Neural progenitor cell (in vitro differentiated cells): ENCODE results near the gene SDHA. TPM values are rescaled to one million over a fixed set of nuclear protein-coding genes. Genes with fewer than 3 reads are reported as not detected.
"Not testable (repeated sequence)": the region's sequence is repeated elsewhere in the genome, so short reads cannot be mapped to it uniquely, and the experiment has no call there.

Experiments used
- DNase-seq: peaks from one replicate; pipeline ENCODE4 v3.0.0-alpha.2; 2016; ENCODE audit warnings: low spot score
- H2AFZ ChIP-seq: fragments of 200-600 bp; sonication (generic); replicated peaks from 2 replicates; pipeline ENCODE4 v1.6.1; 2016; ENCODE audit warnings: antibody characterized with exemption
- H3F3A ChIP-seq: fragments of 200-600 bp; sonication (generic); 2 replicates; pipeline ENCODE4 v1.6.1; 2016; ENCODE audit warnings: antibody characterized with exemption, low read depth
- H3K27ac ChIP-seq: fragments of 200-600 bp; sonication (generic); 2 replicates; pipeline ENCODE4 v1.5.1; 2016; ENCODE audit warnings: mild to moderate bottlenecking
- H3K27me3 ChIP-seq: fragments of 200-600 bp; sonication (generic); 2 replicates; pipeline ENCODE4 v1.6.1; 2016; ENCODE audit warnings: mild to moderate bottlenecking, moderate library complexity
- H3K36me3 ChIP-seq: fragments of 200-600 bp; sonication (generic); 2 replicates; pipeline ENCODE4 v1.5.1; 2016
- H3K4me1 ChIP-seq: fragments of 200-600 bp; sonication (generic); 2 replicates; pipeline ENCODE4 v1.6.1; 2016; ENCODE audit warnings: mixed run types
- H3K4me2 ChIP-seq: fragments of 200-600 bp; sonication (generic); 2 replicates; pipeline ENCODE4 v1.6.1; 2016
- H3K4me3 ChIP-seq: fragments of 200-600 bp; sonication (generic); 2 replicates; pipeline ENCODE4 v1.5.1; 2016
- H3K79me2 ChIP-seq: fragments of 200-600 bp; sonication (generic); 2 replicates; pipeline ENCODE4 v1.6.1; 2016; ENCODE audit warnings: low read depth
- H3K9ac ChIP-seq: fragments of 200-600 bp; sonication (generic); 2 replicates; pipeline ENCODE4 v1.6.1; 2016
- H3K9me3 ChIP-seq: fragments of 200-600 bp; sonication (generic); 2 replicates; pipeline ENCODE4 v1.5.1; 2016; ENCODE audit warnings: low read depth
- H4K20me1 ChIP-seq: fragments of 200-600 bp; sonication (generic); 2 replicates; pipeline ENCODE4 v1.6.1; 2016; ENCODE audit warnings: low read depth
- H3K27ac Mint-ChIP-seq: 3 replicates; pipeline ENCODE4 v1.8.0; 2021; ENCODE audit warnings: mixed read lengths
- H3K27me3 Mint-ChIP-seq: 2 replicates; pipeline ENCODE4 v1.8.0; 2022; ENCODE audit warnings: low read depth, mild to moderate bottlenecking, inconsistent platforms, moderate library complexity, mixed read lengths; ENCODE audit not compliant: insufficient read depth
- H3K36me3 Mint-ChIP-seq: 3 replicates; pipeline ENCODE4 v1.8.0; 2021; ENCODE audit warnings: mixed read lengths
- H3K4me1 Mint-ChIP-seq: 3 replicates; pipeline ENCODE4 v1.8.0; 2021; ENCODE audit warnings: mixed read lengths
- H3K4me3 Mint-ChIP-seq: 3 replicates; pipeline ENCODE4 v1.8.0; 2021; ENCODE audit warnings: mild to moderate bottlenecking, moderate library complexity, mixed read lengths
- H3K9me3 Mint-ChIP-seq: 3 replicates; pipeline ENCODE4 v1.8.0; 2020; ENCODE audit warnings: mixed read lengths
- EZH2 ChIP-seq: fragments of 200-600 bp; sonication (generic); IDR thresholded peaks from 2 replicates; pipeline ENCODE4 v1.6.1; 2017; ENCODE audit warnings: antibody characterized with exemption, mild to moderate bottlenecking, moderate library complexity
- EZH2phosphoT487 ChIP-seq: fragments of 200-600 bp; sonication (generic); IDR thresholded peaks from 2 replicates; pipeline ENCODE4 v1.6.1; 2017; ENCODE audit warnings: antibody characterized with exemption
- total RNA-seq: library from RNA; depleted of rRNA; stranded (reverse); fragments of >200 nt; gene quantifications from 2 replicates; pipeline ENCODE4 v1.2.3, GENCODE V29; 2015; ENCODE audit warnings: low replicate concordance
- TF ChIP-seq, protein P1 (sequence below): fragments of 200-600 bp; sonication (generic); IDR thresholded peaks from 2 replicates; pipeline ENCODE4 v1.5.1; 2017; ENCODE audit warnings: antibody characterized with exemption, mild to moderate bottlenecking

Gene SDHA
- total RNA-seq, 1 donor from 2014 or later = 47.1 TPM

DNA sequence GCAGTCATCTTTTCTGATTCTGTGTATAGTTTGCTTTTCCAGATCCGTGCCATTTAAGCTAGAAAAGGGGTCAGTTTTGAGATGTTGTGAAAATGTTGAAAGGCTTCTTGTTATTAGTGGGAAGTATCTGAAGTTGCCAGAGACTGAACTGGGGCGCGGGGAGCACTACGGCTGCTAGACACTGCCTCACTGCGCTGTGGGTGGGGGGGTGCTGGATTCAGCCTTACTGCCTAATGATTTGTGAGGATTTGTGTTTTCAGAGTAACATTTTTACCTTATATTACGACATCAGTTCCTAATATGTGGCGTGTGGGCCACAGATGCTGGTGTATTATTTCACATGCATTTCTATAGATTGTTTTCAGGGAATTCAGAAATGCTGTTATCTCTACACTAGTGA, 55.4 kb downstream of the SDHA start:
- Mint-ChIP-seq H3K4me3 (peak overlapping the region; percentile 88), H3K4me1 (peaks cover 22% of the 10 kb centered on the region)
- not testable (repeated sequence) for H3K9me3 Mint-ChIP-seq, H3K9ac ChIP-seq, H3K27ac Mint-ChIP-seq, H3K36me3 Mint-ChIP-seq, H3K27ac ChIP-seq, H3K4me1 ChIP-seq, H3K9me3 ChIP-seq, H2AFZ ChIP-seq, H3K4me2 ChIP-seq, DNase-seq, H3K4me3 ChIP-seq, H3K27me3 Mint-ChIP-seq, H3K27me3 ChIP-seq, H3K36me3 ChIP-seq
- peaks cover 17% of the 10 kb centered on the region for H4K20me1 ChIP-seq
- H3K79me2 ChIP-seq = peaks cover 53% of the 10 kb centered on the region
- peaks cover 17% of the 10 kb centered on the region for H3F3A ChIP-seq

DNA sequence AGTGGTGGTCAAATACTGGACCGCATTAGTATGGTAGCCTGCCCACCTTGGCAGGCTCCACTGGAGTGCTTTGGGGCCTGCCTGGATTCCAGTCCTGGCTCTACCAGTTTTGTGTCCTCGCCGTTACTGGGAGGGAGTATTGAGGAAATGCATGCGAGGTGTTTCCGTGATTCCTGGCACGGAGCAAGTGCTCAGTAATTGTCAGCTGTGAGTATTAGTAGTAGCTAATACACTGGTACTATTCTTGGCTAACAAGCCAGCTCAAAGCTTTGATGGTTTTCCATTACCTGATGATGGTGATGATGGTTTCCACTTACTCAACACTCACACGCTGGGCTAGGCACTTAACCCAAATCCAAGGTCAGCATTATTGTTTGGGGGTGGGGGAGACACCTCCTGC, 56.2 kb downstream of the SDHA start:
- not testable (repeated sequence) for H3K4me3 ChIP-seq, H3K4me1 ChIP-seq, H3K9ac ChIP-seq, H3K27ac ChIP-seq, H3K9me3 Mint-ChIP-seq, H3K9me3 ChIP-seq, H3K4me2 ChIP-seq, H2AFZ ChIP-seq, DNase-seq, H3K27me3 Mint-ChIP-seq, H3K36me3 Mint-ChIP-seq, H3K4me3 Mint-ChIP-seq, H3K36me3 ChIP-seq, H3K27ac Mint-ChIP-seq, H3K27me3 ChIP-seq
- H3K4me1 Mint-ChIP-seq = peaks cover 22% of the 10 kb centered on the region
- peaks cover 17% of the 10 kb centered on the region for H4K20me1 ChIP-seq
- peaks cover 17% of the 10 kb centered on the region for H3F3A ChIP-seq
- H3K79me2 ChIP-seq = peaks cover 53% of the 10 kb centered on the region

DNA sequence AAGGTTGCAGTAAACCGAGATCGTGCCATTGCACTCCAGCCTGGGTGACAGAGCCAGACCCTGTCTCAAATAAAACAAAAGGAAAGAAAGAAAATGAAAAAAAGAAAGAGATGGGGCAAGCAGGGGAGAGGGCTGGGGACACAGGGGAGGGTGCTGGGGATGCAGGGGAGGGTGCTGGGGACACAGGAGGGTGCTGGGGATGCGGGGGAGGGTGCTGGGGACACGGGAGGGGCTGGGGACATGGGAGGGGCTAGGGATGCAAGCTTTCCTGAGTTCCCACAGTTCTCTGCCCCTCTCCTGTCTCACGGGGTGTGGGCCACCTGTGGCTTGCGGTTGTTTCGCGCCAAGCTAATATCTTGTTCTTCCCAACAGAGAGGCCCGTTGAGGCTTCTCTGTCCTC, 60.5 kb downstream of the SDHA start:
- Mint-ChIP-seq H3K9me3 (peaks cover 27% of the 10 kb centered on the region), H3K27ac (no peak overlapping the region), H3K27me3 (peaks cover 4% of the 10 kb centered on the region), H3K4me1 (no peaks in the 10 kb centered on the region), H3K4me3 (no peak overlapping the region), H3K36me3 (peaks cover 36% of the 10 kb centered on the region)
- H3K9me3 ChIP-seq = no peaks in the 10 kb centered on the region
- TF ChIP-seq, protein P1, sequence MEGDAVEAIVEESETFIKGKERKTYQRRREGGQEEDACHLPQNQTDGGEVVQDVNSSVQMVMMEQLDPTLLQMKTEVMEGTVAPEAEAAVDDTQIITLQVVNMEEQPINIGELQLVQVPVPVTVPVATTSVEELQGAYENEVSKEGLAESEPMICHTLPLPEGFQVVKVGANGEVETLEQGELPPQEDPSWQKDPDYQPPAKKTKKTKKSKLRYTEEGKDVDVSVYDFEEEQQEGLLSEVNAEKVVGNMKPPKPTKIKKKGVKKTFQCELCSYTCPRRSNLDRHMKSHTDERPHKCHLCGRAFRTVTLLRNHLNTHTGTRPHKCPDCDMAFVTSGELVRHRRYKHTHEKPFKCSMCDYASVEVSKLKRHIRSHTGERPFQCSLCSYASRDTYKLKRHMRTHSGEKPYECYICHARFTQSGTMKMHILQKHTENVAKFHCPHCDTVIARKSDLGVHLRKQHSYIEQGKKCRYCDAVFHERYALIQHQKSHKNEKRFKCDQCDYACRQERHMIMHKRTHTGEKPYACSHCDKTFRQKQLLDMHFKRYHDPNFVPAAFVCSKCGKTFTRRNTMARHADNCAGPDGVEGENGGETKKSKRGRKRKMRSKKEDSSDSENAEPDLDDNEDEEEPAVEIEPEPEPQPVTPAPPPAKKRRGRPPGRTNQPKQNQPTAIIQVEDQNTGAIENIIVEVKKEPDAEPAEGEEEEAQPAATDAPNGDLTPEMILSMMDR = no peak
- TF ChIP-seq EZH2 = no peak
- TF ChIP-seq EZH2phosphoT487 = no peak
- no peak overlapping the region for H3K4me2 ChIP-seq
- no peak overlapping the region for H2AFZ ChIP-seq
- no peaks in the 10 kb centered on the region for H3K27me3 ChIP-seq
- no peak overlapping the region for H3K27ac ChIP-seq
- H3K4me3 ChIP-seq = no peak overlapping the region
- H3K36me3 ChIP-seq = no peaks in the 10 kb centered on the region
- no peak for DNase-seq
- no peak overlapping the region for H3K9ac ChIP-seq
- H3K4me1 ChIP-seq = no peaks in the 10 kb centered on the region
- H3K79me2 ChIP-seq = peaks cover 60% of the 10 kb centered on the region
- H4K20me1 ChIP-seq = peaks cover 8% of the 10 kb centered on the region
- peaks cover 9% of the 10 kb centered on the region for H3F3A ChIP-seq

DNA sequence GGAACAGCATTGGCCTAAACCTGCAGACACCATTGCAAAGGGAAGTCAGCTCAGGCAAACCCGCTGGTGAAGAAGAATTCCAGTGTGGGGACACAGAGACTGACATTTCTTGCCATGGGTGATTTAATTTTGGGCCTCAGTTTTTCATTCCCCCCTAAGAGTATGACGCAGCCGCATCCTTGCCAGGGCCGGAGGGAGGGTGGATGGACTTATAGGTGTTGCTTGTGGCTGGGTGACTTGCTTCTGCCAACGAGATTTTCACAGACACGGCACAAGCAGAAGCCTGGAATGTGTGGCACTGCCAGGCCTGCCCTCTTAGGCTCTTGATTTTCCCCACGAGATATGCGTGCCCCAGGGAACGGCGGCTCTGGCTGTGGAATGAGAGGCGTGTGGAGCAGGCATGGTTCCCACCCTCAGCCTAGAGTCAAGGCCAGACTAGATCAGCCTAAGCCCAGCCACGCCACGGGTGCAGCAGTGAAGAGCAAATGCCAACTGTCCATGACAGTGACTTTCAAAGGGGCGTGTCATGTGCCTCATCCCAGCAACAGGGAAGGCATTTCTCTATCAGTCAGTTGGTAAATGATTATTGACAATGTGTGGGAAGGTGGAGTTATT, 61.0 kb downstream of the SDHA start:
- H2AFZ ChIP-seq, H3K9ac ChIP-seq, H3K4me1 Mint-ChIP-seq, H3K36me3 ChIP-seq, H4K20me1 ChIP-seq, H3K27me3 Mint-ChIP-seq, H3K27me3 ChIP-seq, H3K27ac Mint-ChIP-seq, H3K9me3 ChIP-seq, DNase-seq, H3K4me3 Mint-ChIP-seq, H3K27ac ChIP-seq, H3K4me3 ChIP-seq, H3K4me1 ChIP-seq, H3K4me2 ChIP-seq, H3F3A ChIP-seq: not testable (repeated sequence)
- H3K79me2 ChIP-seq = peaks cover 60% of the 10 kb centered on the region
- Mint-ChIP-seq H3K36me3 (peaks cover 41% of the 10 kb centered on the region), H3K9me3 (peaks cover 31% of the 10 kb centered on the region)

DNA sequence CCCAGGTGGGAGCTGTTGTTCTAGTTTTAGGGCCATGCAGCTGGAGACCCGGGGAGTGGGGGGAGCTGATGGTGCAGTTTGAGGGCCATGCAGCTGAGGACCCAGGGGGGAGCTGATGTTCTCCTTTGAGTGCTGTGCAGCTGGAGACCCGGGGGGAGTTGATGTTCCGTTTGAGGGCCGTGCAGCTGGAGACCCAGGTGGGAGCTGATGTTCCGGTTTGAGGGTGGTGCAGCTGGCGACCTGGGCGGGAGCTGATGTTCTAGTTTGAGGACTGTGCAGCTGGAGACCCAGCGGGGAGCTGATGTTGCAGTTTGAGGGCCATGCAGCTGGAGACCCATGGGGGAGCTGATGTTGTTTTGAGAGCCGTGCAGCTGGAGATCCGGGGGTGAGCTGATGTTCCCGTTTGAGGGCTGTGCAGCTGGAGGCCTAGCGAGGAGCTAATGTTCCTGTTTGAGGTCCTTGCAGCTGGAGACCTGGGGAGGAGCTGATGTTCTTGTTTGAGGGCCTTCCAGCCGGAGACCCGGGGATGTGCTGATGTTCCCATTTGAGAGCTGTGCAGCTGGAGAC, 68.0 kb downstream of the SDHA start:
- H3K27me3 Mint-ChIP-seq = peaks cover 6% of the 10 kb centered on the region

DNA sequence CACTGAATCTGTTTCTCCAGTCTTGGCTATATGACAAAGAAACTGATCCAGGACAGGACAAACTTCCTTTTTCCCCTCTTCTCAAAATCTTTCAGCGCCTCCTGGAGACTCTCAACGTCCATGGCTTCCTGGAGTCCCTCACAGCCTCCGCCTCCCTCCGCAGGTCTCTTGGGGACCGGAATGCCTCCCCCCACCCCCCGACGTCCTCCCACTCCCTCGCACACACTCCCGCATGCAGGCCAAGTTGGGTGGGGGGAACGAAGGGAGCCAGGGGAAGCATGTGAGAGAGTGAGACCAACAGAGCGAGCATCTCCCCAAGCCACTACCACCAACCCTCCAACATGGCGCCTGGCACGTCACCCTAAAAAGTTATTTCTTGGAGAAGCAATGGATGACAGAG, 72.1 kb downstream of the SDHA start:
- not testable (repeated sequence) for H3K9ac ChIP-seq, DNase-seq
- H3K36me3 Mint-ChIP-seq = peaks cover 35% of the 10 kb centered on the region

More for the DNA sequence above, 68.0 kb downstream of the SDHA start:
- H3K27ac ChIP-seq = no peak overlapping the region
- H3K79me2 ChIP-seq = peaks cover 62% of the 10 kb centered on the region
- no peak overlapping the region for H3K9ac ChIP-seq
- H4K20me1 ChIP-seq = no peaks in the 10 kb centered on the region
- H3K4me1 Mint-ChIP-seq = peaks cover 4% of the 10 kb centered on the region
- peaks cover 51% of the 10 kb centered on the region for H3K36me3 Mint-ChIP-seq
- no peaks in the 10 kb centered on the region for H3K4me1 ChIP-seq
- H3K4me3 ChIP-seq = no peak overlapping the region
- no peak overlapping the region for H3K4me3 Mint-ChIP-seq
- no peak for DNase-seq
- H3K27me3 ChIP-seq = no peaks in the 10 kb centered on the region
- no peak overlapping the region for H3K4me2 ChIP-seq
- H3K9me3 ChIP-seq = no peaks in the 10 kb centered on the region
- H3K27ac Mint-ChIP-seq = no peak overlapping the region
- TF ChIP-seq EZH2phosphoT487 (no peak), EZH2 (no peak)
- TF ChIP-seq, protein P1 = no peak
- H2AFZ ChIP-seq = no peak overlapping the region
- H3K36me3 ChIP-seq = no peaks in the 10 kb centered on the region
- peaks cover 9% of the 10 kb centered on the region for H3F3A ChIP-seq
- H3K9me3 Mint-ChIP-seq = peaks cover 28% of the 10 kb centered on the region

More for the DNA sequence above, 72.1 kb downstream of the SDHA start:
- not testable (repeated sequence) for H3K9me3 ChIP-seq, H3F3A ChIP-seq, H3K4me2 ChIP-seq, H2AFZ ChIP-seq, H3K4me1 Mint-ChIP-seq, H3K9me3 Mint-ChIP-seq, H3K27ac Mint-ChIP-seq, H3K27ac ChIP-seq, H3K36me3 ChIP-seq, H4K20me1 ChIP-seq, H3K4me3 ChIP-seq, H3K27me3 Mint-ChIP-seq, H3K27me3 ChIP-seq, H3K4me1 ChIP-seq, H3K4me3 Mint-ChIP-seq
- H3K79me2 ChIP-seq = peaks cover 29% of the 10 kb centered on the region
